ENCODE results near the gene CCDC15.
A peak's percentile ranks its signal among the peaks of the same experiment; 100 is the strongest.
"Not testable (repeated sequence)": the region's sequence is repeated elsewhere in the genome, so short reads cannot be mapped to it uniquely, and the experiment has no call there.

Gene CCDC15

DNA sequence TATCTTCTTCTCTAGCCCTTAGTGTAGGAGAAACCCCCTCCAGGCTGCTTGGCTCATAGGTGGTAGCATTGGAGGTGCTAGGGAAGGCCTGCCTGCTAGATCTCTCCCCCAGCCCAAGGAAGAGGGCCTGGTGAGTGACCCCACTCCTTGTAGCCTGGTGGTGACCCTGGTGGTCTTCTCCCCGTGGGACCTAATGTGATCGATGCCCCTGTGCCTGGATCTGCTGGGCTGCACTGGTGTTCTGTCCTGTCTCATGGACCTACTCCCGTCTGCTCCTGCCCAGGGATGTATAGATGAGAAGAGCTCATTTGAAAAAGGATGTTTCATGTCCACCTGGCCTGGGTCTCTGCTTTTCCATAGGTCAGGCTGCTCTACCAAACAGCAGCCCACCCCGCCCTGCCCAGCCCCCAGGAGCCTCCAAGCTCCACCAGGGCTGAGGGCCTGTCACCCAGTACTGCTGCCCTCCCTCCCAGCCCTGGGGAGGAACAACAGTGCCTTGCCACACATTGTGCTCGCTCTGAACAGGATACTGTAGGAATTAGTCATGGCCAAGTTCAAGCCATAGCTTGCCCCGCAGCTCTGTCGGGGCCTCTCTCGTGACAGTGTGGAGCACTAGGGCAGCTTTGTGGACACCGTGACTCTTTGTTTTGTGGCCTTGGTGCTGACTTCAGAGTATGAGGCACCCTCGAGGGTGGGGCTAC lies 128.8 kb downstream of the CCDC15 start:
- peak; percentile 45 for DNase-seq (ENCODE audit: low read depth)

DNA sequence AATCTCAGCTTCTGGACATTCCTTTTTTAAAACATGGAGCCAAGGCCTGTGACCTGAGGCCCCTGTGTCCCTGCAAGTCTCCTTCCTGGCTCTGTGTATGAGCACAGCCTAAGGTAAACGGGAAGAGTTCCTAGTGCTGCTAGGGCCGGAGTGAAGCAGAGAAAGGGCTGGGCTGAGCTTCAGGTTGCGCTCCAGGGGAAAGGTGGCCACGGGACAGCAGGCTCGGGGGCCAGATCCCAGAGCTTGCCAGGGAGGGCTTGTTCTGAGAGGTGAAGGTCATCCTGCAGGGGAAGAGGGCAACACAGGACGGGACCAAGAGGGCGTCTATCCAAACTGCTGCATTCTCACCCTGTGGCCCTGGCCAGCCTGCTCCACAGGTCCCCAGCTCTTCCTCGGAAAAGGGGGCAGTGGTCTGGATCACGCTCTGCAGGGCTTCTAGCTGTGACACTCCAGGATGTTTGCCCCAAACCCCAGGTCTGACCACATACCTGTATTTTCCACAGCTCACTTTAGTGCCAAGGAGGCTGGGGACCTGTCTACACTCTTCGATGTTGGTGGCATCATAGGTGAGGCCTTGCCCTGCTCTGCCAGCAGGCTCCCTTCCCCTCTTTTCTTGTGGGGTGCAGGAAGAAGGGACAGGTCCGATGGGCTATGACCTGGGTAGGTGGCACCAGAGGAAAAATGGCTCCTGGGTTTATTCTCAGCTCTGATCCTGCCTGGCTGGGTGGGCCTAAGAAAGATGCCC lies 129.5 kb downstream of the CCDC15 start:
- DNase-seq (ENCODE audit: low read depth): no peak

GRCh38 chr11:125084057-125084416 lies 130.0 kb downstream of the CCDC15 start:
- no peak for DNase-seq (ENCODE audit: low read depth)

DNA sequence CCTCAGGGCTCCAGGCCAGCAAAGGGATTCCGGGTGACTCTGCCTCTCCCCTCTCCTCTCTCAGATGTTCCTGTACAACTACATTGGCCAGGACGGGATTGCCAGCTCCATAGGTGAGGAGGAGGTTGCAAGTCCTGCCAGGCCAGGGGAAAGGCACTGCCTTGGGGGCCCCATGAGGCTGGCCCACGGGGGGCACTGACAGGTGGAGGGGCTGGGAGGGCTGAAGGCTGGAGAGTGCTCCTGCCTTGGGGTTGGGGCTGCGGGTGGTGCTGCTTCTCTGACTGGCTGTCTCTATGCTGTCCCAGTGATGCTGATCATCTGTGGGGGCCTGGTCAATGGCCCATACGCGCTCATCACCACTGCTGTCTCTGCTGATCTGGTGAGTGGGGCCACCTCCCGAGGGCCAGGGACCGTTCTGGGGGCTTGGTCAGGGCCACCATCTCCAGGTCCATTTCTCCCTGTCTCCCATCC lies 130.8 kb downstream of the CCDC15 start:
- DNase-seq (ENCODE audit: low read depth): no peak

GRCh38 chr11:125085301-125086081 lies 131.5 kb downstream of the CCDC15 start:
- no peak for DNase-seq (ENCODE audit: low read depth)

GRCh38 chr11:125086633-125087296 lies 132.8 kb downstream of the CCDC15 start:
- no peak for DNase-seq (ENCODE audit: low read depth)

DNA sequence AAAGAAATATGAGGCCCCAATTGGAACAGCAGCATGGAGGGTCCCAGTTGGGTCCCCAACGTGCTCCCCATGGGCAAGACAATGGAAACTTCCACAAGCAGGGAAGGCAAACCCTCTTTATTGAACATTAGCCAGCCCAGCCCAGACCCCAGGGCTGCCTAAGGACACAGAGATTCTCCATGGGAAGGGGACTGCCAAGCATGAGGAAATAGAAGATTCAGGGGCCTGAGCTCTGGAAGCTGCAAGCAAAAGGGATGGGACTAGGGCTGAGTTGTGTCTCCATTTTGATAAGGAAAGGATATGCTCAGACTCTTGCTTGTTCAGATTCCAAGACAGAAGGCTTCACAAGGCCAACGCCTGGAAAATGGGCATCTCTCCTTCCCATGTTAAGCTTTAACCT lies 134.1 kb downstream of the CCDC15 start:
- DNase-seq (ENCODE audit: low read depth): no peak

DNA sequence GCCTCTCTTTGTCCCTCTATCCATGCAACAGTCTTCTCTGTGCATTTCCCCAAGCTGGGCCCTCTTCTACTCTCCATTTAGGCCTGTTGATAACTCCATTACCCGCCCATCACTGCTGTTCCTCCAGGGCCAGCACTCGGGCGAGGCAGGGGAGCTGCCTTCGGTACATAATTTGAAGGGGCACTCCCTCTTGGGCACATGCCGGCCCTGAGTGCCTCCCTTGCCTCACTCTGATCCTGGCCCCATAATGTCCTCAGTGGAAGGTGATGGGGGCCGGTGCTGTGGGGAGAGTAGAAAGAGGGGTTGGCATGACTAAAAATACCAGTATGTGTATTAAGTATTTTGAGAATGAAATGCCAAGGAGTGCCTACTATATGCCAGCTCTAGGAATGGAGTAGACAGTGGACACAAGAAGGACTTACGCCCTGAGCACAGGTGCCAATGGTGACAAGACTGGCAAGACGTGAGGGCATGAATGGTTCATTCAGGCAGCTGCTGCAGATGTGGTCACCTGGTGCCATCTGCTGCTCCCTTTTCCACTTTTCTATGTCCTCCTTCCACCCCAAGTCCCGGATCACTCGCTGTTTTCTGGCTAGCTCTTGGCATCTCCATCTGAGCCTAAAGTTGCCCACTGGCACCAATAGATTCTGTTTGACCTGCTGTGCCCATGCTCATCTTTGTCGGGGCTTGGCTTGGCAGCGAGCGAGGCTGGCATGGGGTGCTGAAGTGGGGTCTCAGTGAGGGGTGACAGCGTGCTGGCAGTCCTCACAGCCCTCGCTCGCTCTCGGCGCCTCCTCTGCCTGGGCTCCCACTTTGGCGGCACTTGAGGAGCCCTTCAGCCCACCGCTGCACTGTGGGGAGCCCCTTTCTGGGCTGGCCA lies 134.8 kb downstream of the CCDC15 start:
- no peak for DNase-seq (ENCODE audit: low read depth)

GRCh38 chr11:125089481-125089880 lies 135.5 kb downstream of the CCDC15 start:
- DNase-seq (ENCODE audit: low read depth): not testable (repeated sequence)

DNA sequence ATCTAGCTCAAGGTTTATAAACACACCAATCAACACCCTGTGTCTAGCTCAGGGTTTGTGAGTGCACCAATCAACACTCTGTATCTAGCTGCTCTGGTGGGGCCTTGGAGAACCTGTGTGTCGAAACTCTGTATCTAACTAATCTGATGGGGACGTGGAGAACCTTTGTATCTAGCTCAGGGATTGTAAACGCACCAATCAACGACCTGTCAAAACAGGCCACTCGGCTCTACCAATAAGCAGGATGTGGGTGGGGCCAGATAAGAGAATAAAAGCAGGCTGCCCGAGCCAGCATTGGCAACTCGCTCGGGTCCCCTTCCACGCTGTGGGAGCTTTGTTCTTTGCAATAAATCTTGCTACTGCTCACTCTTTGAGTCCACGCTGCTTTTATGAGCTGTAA lies 136.1 kb downstream of the CCDC15 start:
- not testable (repeated sequence) for DNase-seq (ENCODE audit: low read depth)

DNA sequence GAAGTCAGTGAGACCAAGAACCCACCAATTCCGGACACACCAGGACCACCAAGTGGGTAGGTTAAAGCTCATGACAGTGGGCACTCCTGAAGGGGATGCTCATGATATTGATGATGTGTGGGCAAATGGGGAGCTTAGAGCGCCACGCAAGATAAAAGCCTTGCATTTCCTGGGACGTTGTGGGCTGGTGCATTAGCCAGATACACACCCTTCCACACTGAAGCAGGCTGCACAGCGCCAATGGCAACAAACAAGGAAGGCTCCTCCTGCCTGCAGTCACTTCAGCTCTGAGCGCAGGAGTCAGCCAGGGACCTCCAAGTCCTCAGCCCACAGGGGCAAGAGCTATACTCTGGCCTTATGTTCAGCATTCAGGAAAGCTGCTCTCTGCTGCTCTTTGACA lies 136.8 kb downstream of the CCDC15 start:
- DNase-seq (ENCODE audit: low read depth): no peak

All from non-pigmented ciliary epithelial cell (primary cell).